Panc1 (cell line): ENCODE results near the gene UNC93B1. TPM values are rescaled to one million over a fixed set of nuclear protein-coding genes. Genes with fewer than 3 reads are reported as not detected.

Experiments used
- ATAC-seq: fragments of 200-7000 bp; cut with Tn5 transposase; 2 replicates; pipeline ENCODE4 v1.9.1; 2020; ENCODE audit warnings: mild to moderate bottlenecking, moderate library complexity
- BruUV-seq: library from RNA; stranded (reverse); fragments of 400-500 nt; replicated peaks from 2 replicates; lab custom pipeline; 2021; lab: Mats Ljungman, UMichigan
- CTCF ChIA-PET: fragments of 300-600 bp; sonication (Branson Sonifier 250); formaldehyde crosslinking; loops from one replicate; lab custom pipeline; 2022; ENCODE audit warnings: antibody characterized with exemption; lab: Charles Lee
- POLR2A ChIA-PET: fragments of 300-600 bp; sonication (Branson Sonifier 250); formaldehyde crosslinking; loops from one replicate; lab custom pipeline; 2022; ENCODE audit warnings: antibody characterized with exemption; lab: Charles Lee
- DNase-seq: peaks from one replicate; pipeline ENCODE4 v3.0.0-alpha.2; 2010; ENCODE audit warnings: low read depth, low spot score
- H3K27ac ChIP-seq: 2 replicates; pipeline ENCODE4 v1.5.1; 2011; ENCODE audit warnings: mild to moderate bottlenecking, low read length, inconsistent platforms
- H3K27me3 ChIP-seq: fragments of 200-500 bp; sonication (Bioruptor generic); 2 replicates; pipeline ENCODE4 v1.6.0; 2014; ENCODE audit warnings: low read length, inconsistent platforms; ENCODE audit not compliant: control insufficient read depth, insufficient read depth
- H3K36me3 ChIP-seq: fragments of 200-500 bp; sonication (Bioruptor generic); 2 replicates; pipeline ENCODE4 v1.5.1; 2014; ENCODE audit warnings: inconsistent platforms, mild to moderate bottlenecking, low read length, moderate library complexity; ENCODE audit not compliant: control insufficient read depth, insufficient read depth
- H3K4me1 ChIP-seq: 2 replicates; pipeline ENCODE4 v1.5.1; 2011; ENCODE audit warnings: inconsistent platforms, mild to moderate bottlenecking, low read length, moderate library complexity; ENCODE audit not compliant: control insufficient read depth, insufficient read depth
- H3K4me3 ChIP-seq, 2 experiments: 2 replicates each; pipeline ENCODE4 v1.5.1; 2011 to 2012; ENCODE audit warnings: low read depth in 2 of 2, low read length in 2 of 2, mild to moderate bottlenecking in 2 of 2, inconsistent platforms in 1 of 2, moderate library complexity in 1 of 2
- H3K9me3 ChIP-seq: fragments of 200-500 bp; sonication (Bioruptor generic); 2 replicates; pipeline ENCODE4 v1.5.1; 2014; ENCODE audit warnings: low read depth, mild to moderate bottlenecking, inconsistent platforms, low read length, moderate library complexity; ENCODE audit not compliant: control insufficient read depth, insufficient read depth
- CTCF ChIP-seq: fragments of 450-650 bp; IDR thresholded peaks from 2 replicates; pipeline ENCODE4 v1.5.1; 2017; ENCODE audit warnings: mild to moderate bottlenecking
- POLR2AphosphoS5 ChIP-seq: IDR thresholded peaks from 2 replicates; pipeline ENCODE4 v1.6.1; 2012; ENCODE audit warnings: mild to moderate bottlenecking, low read depth, low read length, moderate library complexity
- REST ChIP-seq, 2 experiments: IDR thresholded peaks; 2 replicates each; pipeline ENCODE4 v1.6.1; 2011 to 2012; ENCODE audit warnings: low read depth in 2 of 2, control low read depth in 1 of 2, low read length in 1 of 2, mild to moderate bottlenecking in 1 of 2, moderate library complexity in 1 of 2; ENCODE audit not compliant: insufficient read depth in 1 of 2
- SIN3A ChIP-seq: IDR thresholded peaks from 2 replicates; pipeline ENCODE4 v1.6.1; 2012; ENCODE audit warnings: low read depth, mild to moderate bottlenecking, low read length, moderate library complexity, borderline replicate concordance; ENCODE audit not compliant: insufficient read depth
- TCF7L2 ChIP-seq: IDR thresholded peaks from 2 replicates; pipeline ENCODE4 v1.6.1; 2011; ENCODE audit warnings: mild to moderate bottlenecking, low read depth, low read length, inconsistent platforms
- in situ Hi-C: cut with HindIII; loops from 2 replicates; pipeline ENCODE4 v1.10.0; 2016; ENCODE audit warnings: low sequenced_read_pairs, low pct_unique_long_range_greater_than_20kb
- intact Hi-C: fragments of 100-400 bp; cut with micrococcal nuclease; formaldehyde crosslinking; loops from one replicate; pipeline ENCODE4 v1.10.0; 2022; ENCODE audit not compliant: unreplicated experiment
- total RNA-seq: library from RNA; stranded (reverse); gene quantifications from one replicate; pipeline ENCODE4 v1.2.1, GENCODE V29; 2021; ENCODE audit not compliant: unreplicated experiment

UNC93B1 gene
- total RNA-seq, 1 experiment from 2014 or later = 54.1 TPM

GRCh38 chr11:68032997-68033707 is 29.3 kb upstream of the UNC93B1 start:
- TF ChIP-seq SIN3A (no peak), POLR2AphosphoS5 (no peak), REST (IDR thresholded peaks at IDR 0.05; ENCODE audit: insufficient read depth in 1 of 2, low read depth in 2 of 2, low read length in 1 of 2) (no peak), CTCF (no peak), TCF7L2 (no peak)
- in situ Hi-C loops = no loop called here
- ChIA-PET POLR2A (interaction anchor here (0.7 kb wide), 1 partner anchor 20 kb away, joined by 3 read pairs; no protein-coding TSS in a partner anchor), CTCF (no interaction called here)
- Histone ChIP-seq H3K27me3 (no peaks in the 10 kb centered on the region), H3K36me3 (0 out of 2 replicates have a peak, but pooled peaks cover 3% of the 10 kb centered on the region), H3K4me3 (no peak overlapping the region), H3K27ac (no peak overlapping the region), H3K9me3 (no peaks in the 10 kb centered on the region), H3K4me1 (peaks cover 29% of the 10 kb centered on the region)
- no peak for ATAC-seq
- intact Hi-C loops = no loop called here
- no TSS peak for BruUV-seq
- DNase-seq = no peak

- in situ Hi-C loops = no loop called here
- H3K27ac ChIP-seq = peak overlapping the region; percentile 98
These were observed 28.1 kb upstream of the UNC93B1 start for GRCh38 chr11:68032003-68032402.

More at GRCh38 chr11:68032003-68032402, 28.1 kb upstream of the UNC93B1 start:
- no peak for DNase-seq
- Histone ChIP-seq H3K9me3 (no peaks in the 10 kb centered on the region), H3K4me1 (peaks cover 31% of the 10 kb centered on the region), H3K36me3 (0 out of 2 replicates have a peak, but pooled peaks cover 3% of the 10 kb centered on the region), H3K27me3 (no peaks in the 10 kb centered on the region), H3K4me3 (peak overlapping the region; percentile 89 to 91; a peak in 2 of 4 replicates)
- POLR2A ChIA-PET = no interaction called here
- BruUV-seq = no TSS peak
- no peak for ATAC-seq
- CTCF ChIA-PET = no interaction called here
- no peak for TF ChIP-seq SIN3A
- TF ChIP-seq CTCF = no peak
- TF ChIP-seq TCF7L2 = no peak
- TF ChIP-seq POLR2AphosphoS5 = no peak
- intact Hi-C loops = no loop called here
